GM18867 (cell line): ENCODE data around the gene ABCC1.
"Not testable (repeated sequence)": the region's sequence is repeated elsewhere in the genome, so short reads cannot be mapped to it uniquely, and the experiment has no call there.

Experiments used
- ATAC-seq: cut with Tn5 transposase; IDR thresholded peaks from one replicate; pipeline ENCODE4 v1.9.1; 2021; ENCODE audit warnings: mild to moderate bottlenecking, moderate library complexity; ENCODE audit not compliant: unreplicated experiment

Gene ABCC1

GRCh38 chr16:16102738-16103137 lies 153.3 kb downstream of the ABCC1 start:
- ATAC-seq = no peak

- not testable (repeated sequence) for ATAC-seq
These were observed 154.9 kb downstream of the ABCC1 start for GRCh38 chr16:16104132-16104803.

DNA sequence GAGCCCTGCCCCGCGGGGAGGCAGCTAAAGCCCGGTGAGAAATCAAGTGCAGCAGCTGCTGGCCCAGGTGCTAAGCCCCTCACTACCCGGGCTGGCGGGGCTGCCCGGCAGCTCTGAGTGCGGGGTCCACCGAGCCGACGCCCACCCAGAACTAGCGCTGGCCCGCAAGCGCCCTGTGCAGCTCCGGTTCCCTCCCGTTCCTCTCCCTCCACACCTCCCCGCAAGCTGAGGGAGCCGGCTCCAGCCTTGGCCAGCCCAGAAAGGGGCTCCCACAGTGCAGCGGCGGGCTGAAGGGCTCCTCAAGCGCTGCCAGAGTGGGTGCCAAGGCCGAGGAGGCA lies 155.4 kb downstream of the ABCC1 start:
- not testable (repeated sequence) for ATAC-seq

DNA sequence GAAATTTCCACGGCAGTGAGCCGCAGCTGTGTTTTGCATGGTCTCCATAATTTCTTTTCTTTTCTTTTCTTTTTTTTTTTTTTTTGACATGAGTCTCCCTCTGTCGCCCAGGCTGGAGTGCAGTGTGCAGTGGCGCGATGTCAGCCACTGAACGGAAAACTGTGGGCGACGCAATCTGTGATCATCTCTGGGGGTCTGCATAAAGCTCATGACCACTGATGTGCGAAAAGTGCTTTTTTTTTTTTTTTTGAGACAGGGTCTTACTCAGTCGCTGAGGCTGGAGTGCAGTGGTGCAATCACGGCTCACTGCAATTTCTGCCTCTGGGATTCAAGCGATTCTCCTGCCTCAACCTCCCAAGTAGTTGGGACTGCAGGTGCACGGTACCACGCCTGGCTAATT lies 156.2 kb downstream of the ABCC1 start:
- ATAC-seq = no peak

- no peak for ATAC-seq
These were observed 157.1 kb downstream of the ABCC1 start for GRCh38 chr16:16106466-16106865.

- no peak for ATAC-seq
These were observed 158.4 kb downstream of the ABCC1 start for GRCh38 chr16:16107839-16108238.

DNA sequence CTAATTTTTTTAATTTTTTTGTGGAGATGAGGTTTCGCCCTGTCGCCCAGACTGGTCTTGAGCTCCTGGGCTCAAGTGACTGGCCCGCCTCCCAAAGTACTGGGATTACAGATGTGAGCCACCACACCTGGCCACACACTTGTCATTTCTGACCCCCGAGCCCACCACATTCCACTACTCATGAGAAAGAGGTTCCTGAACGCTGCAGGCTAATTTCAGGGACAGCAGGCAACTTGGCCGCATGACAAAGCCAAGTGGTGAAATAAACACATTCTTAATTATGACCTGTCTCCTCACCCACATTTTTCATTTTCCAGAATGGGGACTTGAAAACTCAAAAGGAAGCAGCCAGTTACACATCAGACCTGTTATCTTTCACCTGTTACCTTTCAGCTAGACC lies 159.3 kb downstream of the ABCC1 start:
- no peak for ATAC-seq

DNA sequence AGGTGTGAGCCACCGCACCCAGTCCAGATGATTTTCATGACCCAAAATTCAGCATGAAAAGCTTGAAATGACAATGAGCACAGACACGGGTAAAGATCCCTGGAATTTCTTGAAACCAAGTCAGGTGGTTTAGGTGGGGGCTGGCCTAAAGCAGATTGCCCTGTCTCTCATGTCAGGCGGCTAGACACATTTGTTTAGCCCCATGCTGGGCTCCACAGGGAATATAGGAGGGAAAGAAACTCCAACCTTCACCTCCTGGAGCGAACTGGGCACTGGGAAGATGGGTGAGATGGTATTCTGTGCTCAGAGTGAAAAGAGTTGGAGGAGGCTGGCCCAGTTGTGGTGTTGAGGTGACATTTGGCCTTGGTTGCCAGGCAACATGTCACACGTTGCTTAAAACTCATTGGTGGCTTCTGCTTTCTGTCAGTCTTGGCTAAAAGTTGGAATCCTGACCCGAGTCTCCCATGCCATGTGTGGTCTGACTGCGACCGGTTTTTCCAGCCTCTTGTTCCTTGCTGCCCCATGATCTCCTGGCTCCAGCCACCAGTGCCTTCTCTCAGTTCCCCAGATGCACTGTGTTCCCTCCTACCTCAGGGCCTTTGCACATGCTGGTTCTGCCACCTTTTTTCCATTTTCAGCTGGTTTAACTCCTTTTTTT lies 160.2 kb downstream of the ABCC1 start:
- ATAC-seq = no peak

- no peak for ATAC-seq
These were observed 160.7 kb downstream of the ABCC1 start for GRCh38 chr16:16110111-16110490.

DNA sequence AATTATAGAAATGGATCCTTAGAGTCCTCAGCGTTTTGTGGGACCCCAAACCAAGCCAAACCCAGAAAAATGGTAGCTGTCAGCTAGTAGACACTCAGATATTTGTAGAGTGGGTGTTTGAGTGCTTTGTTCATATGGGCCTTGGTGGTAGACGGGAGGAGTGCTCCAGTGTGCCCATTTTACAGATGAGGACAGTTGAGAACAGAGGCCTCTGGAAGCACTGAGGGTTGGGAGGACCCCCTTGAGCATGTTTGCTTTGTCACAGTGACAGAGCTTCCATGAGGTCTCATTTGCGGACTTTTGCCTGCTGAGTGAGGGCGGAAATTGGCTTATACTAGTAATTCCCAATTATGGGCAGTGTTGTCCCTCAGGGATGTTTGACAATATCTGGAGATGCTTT lies 162.2 kb downstream of the ABCC1 start:
- no peak for ATAC-seq

GRCh38 chr16:16112450-16113053 lies 163.1 kb downstream of the ABCC1 start:
- no peak for ATAC-seq

GRCh38 chr16:16113076-16113475 lies 163.7 kb downstream of the ABCC1 start:
- no peak for ATAC-seq

- ATAC-seq = no peak
These were observed 167.4 kb downstream of the ABCC1 start for GRCh38 chr16:16116841-16117240.

- no peak for ATAC-seq
These were observed 168.9 kb downstream of the ABCC1 start for GRCh38 chr16:16118337-16118736.

DNA sequence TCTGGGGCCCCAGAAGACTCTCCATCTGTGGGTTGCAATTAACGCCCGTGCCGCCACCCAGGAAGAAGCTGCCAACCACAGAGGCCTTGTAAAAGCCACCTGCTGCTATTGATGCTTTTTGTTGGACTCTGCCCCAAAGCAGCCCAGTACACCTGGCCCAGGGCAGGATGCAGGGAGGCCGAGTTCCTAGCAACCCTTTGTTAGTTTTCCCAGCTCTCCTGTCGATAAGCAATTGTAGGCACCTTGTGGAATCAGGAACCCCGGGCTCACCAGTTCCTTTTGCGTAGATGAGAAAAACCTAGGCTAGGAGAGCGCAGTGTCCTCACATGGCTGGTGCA lies 170.6 kb downstream of the ABCC1 start:
- no peak for ATAC-seq

GRCh38 chr16:16120382-16121184 lies 171.2 kb downstream of the ABCC1 start:
- no peak for ATAC-seq

DNA sequence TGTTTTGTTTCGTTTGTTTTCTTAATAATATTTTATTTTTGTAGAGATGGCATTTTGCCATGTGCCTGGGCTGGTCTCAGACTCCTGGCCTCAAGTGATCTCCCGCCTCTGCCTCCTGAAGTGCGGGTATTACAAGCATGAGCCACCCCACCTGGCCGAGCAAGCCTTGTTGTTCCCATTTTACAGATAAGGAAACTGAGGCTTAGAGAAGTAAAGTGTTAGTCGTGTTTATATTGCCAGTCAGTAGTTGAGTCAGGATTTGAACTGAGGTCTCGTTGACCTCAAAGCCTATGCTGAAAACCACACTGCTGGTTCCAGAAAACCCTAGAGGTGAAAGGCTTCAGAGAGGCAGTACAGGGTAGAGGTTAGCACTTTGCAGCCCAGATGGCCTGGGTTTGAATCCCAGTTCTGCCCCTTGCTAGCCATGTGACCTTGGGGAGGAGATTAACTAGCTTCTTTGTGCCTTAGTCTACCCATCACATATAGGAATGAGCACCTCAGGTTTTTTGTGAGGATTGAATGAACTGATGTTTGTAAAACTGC lies 171.8 kb downstream of the ABCC1 start:
- ATAC-seq = no peak

- no peak for ATAC-seq
These were observed 172.8 kb downstream of the ABCC1 start for GRCh38 chr16:16122264-16122663.

- no peak for ATAC-seq
These were observed 175.0 kb downstream of the ABCC1 start for GRCh38 chr16:16124438-16124837.

DNA sequence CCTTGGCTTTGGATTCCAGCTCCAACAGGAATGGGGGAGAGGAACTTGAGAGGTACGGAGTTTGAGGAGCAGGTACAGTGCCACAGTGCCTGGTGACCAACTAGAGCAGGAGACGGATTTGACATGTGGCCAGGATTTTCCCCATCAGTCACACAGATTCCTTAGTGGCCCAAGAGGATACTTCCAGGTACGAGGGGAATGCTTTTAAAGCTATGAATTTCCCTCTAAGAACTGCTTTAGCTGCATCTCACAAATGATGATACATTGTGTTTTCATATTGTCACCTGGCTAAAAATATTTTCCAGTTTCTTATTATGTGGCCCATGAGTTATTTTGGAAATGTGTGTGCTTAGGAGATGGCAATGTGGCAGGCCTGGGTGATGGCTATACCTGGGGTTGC lies 175.6 kb downstream of the ABCC1 start:
- ATAC-seq = no peak

DNA sequence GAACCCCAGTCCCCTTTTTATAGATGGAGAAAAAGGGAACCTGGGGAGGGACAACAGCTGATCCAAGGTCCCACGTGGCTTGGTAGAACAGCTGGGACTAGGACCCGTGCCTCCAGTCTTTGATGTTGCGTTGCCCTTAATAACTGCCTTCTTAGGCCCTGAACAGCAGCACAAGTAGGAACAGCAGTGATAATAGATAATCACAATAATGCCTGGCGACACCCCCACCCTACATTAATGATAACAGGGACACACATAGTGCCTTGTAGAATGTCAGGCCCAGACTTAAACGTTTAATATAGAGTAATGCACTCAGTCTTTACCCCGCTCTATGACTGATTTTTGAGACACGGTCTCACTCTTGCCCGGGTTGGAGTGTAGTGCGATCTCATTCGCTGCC lies 177.5 kb downstream of the ABCC1 start:
- no peak for ATAC-seq
